ENCODE results near the gene RND2. TPM values are rescaled to one million over a fixed set of nuclear protein-coding genes. Genes with fewer than 3 reads are reported as not detected.
A peak's percentile ranks its signal among the peaks of the same experiment; 100 is the strongest.

The RND2 gene
- total and polyA plus RNA-seq, 2 of the 13 experiments (the other 11 are each of a cell fraction or from before 2014, with no cell fraction given) = 0.05 to 0.11 TPM

GRCh38 chr17:43006639-43007551 is 18.1 kb upstream of the RND2 start, which contains the start of gene IFI35 (continued):
- TF ChIP-seq ZBTB40 (IDR thresholded peaks at IDR 0.05) = no peak
- TF ChIP-seq ZBTB40 (CRISPR knock-in tag; IDR thresholded peaks at IDR 0.05) = peak; percentile 61; the same call in 1 of the 2 replicates
- no peak for TF ChIP-seq ZNF30 (CRISPR knock-in tag; IDR thresholded peaks at IDR 0.05)
- no peak for TF ChIP-seq ZNF674 (CRISPR knock-in tag; IDR thresholded peaks at IDR 0.05; ENCODE audit: low read depth)
- TF ChIP-seq NCOA2 (CRISPR knock-in tag; IDR thresholded peaks at IDR 0.05) = 0 out of 2 replicates have a peak, but pooled peaks have one; percentile 21
- peak; percentile 68; the same call in 1 of the 2 replicates for TF ChIP-seq ZNF614 (CRISPR knock-in tag; IDR thresholded peaks at IDR 0.05; ENCODE audit: borderline replicate concordance)
- TF ChIP-seq GPN1 (CRISPR knock-in tag; IDR thresholded peaks at IDR 0.05; ENCODE audit: borderline replicate concordance) = no peak
- TF ChIP-seq ATF6 (CRISPR knock-in tag; conservative IDR thresholded peaks at IDR 0.05) = no peak
- peak; percentile 31; the same call in 1 of the 2 replicates for TF ChIP-seq KLF11 (CRISPR knock-in tag; IDR thresholded peaks at IDR 0.05)
- no peak for TF ChIP-seq XBP1 (CRISPR knock-in tag; IDR thresholded peaks at IDR 0.05)
- peak; percentile 64; the same call in 1 of the 2 replicates for TF ChIP-seq KDM1A (CRISPR knock-in tag; IDR thresholded peaks at IDR 0.05)
- TF ChIP-seq GATAD1 (CRISPR knock-in tag; IDR thresholded peaks at IDR 0.05) = peak; percentile 34
- TF ChIP-seq SP2 (CRISPR knock-in tag; IDR thresholded peaks at IDR 0.05) = no peak; the same call in 1 of the 2 replicates
- TF ChIP-seq NR0B2 (CRISPR knock-in tag; IDR thresholded peaks at IDR 0.05) = no peak
- no peak; the same call in 1 of the 2 replicates for TF ChIP-seq ZSCAN9 (CRISPR knock-in tag; IDR thresholded peaks at IDR 0.05; ENCODE audit: borderline replicate concordance)

All from HepG2 (cell line).